NCI-H774 (cell line): ENCODE measurements around the gene SLC22A4.

Experiments
- DNase-seq: peaks from one replicate; lab custom pipeline; 2025; lab: John Stamatoyannopoulos, UW

SLC22A4 gene

DNA sequence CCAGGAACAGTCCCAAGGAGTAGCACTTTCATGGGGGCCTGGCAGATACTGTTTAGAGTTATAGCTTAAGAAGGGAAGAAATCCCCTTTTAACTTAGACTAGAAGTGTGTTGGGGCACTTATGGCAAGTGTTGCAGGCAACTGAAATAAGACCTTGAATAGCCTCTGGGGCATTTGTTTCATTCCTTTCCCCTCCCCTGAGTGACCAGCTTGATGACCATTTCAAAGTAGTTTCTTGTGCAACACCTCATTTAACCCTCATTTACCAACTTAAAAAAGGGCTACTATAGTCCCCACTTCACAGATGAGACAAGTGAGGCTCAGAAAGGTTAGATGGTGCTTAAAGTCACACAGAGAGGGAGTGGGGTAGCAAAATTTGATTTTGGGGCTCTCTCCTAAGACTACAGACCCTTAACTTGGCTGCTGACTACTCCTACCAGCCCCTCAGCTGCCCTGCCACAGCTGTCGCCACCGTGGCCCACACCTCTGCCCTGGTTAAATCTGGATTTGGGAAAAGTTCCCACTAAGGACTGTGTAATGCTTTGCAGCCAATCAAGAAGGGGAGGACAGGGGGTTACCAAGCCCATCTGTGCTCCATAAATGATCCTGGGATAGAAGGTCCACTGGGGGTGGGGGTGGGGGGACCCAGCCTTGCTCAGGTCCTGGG lies 31.2 kb upstream of the SLC22A4 start:
- DNase-seq, result no peak

DNA sequence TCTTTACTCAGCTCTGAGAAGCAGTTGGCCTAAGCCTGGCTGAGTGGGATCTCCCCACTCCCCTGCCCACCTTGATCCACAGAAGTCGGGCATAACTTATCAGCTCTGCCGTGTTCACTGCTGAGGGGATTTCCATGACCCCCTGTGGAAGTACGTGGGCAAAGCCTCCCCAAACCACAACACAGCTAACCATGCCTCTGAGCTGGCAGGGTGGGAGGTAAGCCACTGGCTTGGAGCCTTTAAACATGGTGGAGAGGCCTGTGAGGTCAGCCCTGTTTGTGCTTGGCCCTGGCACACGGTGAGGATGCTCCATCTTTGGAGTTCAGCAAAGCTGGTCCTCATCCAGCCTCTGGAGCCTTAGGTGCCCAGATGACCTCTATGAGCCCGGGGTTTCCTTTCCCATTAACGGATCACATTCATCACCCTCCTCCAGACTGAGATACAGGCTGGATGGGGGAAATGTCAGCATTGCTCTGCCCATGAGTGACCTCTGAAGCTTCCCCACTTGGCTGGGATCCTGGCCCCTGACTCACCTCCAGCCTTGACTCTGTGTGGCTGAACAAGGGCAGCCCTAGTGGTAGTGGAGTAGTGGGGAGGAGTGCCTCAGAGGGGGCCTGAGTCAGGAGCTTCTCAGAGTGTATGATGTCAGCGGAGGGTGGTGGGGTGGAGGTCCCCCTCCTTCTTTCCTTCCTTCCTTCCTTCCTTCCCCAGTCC lies 30.5 kb upstream of the SLC22A4 start:
- no peak for DNase-seq

DNA sequence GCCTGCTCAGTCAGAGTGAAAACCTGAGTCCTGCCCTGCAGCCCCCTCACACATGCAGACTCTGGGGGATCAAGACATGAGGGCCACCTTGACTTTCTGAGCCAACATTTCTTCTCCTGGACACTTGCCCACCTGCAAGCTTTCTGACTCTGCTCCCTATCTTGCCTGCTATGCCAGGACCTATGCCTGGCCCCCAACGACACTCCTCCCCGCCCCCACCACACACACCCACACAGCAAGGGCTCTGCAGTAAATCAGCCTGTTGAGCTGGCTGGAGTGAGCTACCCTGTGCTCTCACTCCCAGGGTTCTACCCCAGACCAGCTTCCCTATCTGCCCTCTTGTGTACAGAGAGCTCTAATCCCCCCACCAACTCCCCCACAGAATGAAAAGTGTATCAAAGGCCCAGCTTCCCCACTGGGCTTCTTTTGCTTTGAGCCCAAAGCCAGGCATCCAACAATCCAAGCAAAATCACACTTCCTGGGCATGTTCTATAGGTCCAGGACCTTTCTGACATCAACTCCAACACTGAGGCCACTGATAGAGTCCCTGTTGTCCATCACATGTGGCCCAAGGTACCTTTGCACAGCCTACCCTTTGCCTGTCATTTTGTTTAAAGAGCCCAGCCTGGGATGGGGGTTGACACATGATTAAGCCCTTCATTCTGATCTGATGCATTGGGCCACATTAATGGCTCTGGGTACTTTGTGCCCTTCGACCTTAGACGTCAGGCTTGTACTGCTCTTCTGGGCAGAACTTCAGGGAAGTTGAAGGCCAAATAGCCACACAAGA lies 29.5 kb upstream of the SLC22A4 start:
- no peak for DNase-seq

DNA sequence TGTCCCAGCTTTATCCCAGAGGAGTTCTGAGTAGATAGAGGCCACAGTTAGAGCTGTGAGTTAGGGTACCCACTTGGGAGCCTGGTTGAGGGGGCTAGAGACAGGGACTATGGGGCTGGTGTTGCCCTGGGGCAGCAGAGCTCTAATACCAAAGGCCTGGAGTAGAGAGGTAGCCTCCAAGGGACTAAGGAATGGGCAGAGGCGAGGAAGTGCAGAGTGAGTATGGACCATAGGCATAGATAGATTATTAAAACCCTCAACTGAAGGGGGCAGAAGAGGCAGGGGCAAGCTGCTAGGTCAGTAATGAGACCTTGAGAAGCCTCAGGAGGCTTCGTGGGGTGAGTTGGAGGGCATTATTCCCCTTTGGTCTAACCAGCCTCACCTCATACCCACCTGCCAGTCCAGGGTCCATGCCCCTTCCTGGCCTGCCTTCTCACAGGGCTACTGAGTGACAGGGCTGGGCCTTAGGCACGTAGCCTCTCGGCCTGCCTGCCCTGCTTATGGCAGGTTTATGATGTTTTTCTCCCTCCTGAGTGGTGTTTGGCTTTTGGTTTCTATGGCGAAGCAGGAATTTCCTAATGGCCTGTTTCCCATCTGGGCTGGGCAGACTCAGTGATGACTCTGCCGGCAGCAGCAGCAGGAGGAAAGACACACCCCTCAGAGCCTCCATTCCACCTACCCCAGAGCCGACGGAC lies 28.7 kb upstream of the SLC22A4 start:
- peak; percentile 6 for DNase-seq

DNA sequence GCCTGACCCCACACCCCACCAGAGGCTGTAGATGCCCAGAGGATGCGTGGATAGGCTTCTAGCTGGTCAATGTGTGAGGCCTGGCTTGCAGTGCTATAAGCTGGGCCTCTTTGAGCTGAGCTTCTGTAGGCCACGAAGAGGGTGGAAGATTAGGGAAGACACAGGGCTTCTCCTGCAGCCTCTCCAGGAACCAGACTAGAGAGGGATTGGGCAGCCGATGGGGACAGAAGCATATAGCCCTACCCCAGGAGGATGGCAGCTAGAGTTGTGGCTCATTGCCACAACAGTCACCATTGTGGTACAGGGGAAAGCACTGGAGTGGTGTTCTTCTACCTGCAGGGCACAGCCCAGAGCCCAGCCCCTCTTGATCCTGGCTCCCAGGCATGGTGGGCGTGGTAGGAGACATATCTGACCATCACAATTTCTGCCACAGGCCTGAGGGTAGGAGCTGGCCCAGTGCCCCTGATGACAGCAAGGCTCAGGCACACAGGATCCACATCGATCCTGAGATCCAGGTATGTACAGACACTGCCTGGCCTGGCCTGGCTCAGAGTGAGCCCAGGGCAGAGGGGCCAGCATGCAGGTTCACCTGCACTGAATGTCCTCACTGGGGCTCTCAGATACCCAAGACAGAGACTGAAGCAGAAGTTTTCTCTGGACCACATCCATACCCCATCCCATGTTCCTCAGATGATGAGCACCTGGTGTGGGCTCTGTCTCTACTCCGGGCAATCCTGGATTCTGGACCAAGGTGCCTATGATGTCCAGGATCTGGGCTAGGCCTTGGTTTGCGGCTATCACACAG lies 28.0 kb upstream of the SLC22A4 start:
- DNase-seq, result no peak

DNA sequence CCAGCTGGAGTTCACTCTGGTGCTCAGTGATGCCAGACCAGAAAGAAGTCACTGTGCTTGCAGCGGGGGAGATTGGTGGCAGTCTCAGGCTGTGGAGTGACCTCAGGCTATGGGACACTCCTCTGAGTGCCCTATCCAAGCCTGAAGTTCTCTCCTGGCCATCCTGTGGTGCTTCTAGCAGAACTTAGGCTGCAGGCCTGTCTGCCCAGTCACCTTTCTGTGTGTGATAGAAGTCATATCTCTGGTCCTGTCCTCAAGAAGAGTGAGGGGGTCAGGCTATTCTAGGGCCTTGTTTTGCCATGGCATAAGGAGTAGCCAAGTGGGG lies 27.4 kb upstream of the SLC22A4 start:
- no peak for DNase-seq

DNA sequence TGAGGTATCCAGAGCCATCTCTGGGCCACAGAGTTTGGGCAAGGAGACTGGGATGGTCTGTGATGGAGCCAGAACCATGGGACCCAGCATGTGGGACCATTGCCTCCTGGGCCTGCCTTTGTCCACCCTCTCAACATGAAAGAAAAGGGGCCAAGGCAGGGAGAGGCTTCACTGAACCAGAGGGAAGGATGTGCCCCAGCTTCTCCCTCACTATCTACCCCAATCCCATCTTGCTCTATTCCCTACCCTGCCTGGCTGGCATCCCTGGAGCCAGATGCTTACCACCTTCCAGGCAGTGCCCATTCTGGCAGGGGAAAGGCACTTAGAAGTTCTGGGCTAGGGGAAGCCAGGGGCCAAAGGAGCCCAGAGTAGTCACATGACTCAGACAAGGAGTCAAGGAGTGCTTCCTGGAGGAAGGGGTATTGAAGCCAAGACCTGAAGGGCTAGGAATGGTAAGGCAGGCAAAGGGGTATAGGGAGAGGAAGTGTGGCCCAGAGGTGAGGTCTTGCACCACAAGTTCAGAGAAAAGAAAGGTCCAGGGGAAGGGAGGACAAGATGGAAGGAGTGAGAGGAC lies 26.9 kb upstream of the SLC22A4 start:
- DNase-seq, result no peak

DNA sequence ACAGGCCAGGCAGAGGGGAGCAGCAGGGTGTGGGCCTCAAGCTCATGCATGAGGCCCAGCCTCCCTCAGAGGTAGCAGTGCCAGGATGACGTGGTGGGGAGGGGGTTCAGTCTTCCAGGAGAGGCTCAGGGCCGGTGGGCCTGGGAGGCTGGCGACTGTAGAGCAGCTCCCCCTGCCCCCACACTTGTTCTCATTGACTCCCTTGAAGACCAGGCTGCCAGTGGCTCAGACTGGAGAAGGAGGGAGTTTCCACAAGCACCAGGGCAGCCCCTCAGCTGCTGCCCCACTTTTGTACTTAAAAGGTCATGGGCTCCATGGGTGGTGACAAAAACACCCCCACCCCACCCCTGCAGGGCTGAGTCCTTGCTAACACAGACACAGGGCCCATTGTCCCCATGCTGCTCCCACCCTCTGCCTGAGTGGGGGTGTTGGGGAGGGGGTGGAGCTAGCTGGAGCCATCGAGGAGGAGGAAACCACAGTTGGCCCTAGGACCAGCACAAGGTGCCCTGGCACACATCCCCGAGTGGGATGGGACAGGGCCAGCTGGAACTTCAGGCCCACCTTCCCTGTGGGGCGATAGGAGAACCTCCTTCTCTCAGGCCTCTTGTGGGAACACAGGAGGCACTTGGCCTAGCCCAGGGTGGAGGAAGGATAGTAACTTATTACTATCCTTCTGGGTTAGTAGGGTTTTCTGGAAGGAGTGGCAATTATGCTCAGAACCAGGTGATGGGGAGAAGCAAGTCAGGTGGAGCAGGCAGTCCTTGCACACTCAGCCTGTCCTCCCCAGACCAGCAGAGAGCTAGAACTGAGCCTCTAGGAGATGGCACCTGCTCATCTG lies 26.0 kb upstream of the SLC22A4 start:
- DNase-seq, result no peak

DNA sequence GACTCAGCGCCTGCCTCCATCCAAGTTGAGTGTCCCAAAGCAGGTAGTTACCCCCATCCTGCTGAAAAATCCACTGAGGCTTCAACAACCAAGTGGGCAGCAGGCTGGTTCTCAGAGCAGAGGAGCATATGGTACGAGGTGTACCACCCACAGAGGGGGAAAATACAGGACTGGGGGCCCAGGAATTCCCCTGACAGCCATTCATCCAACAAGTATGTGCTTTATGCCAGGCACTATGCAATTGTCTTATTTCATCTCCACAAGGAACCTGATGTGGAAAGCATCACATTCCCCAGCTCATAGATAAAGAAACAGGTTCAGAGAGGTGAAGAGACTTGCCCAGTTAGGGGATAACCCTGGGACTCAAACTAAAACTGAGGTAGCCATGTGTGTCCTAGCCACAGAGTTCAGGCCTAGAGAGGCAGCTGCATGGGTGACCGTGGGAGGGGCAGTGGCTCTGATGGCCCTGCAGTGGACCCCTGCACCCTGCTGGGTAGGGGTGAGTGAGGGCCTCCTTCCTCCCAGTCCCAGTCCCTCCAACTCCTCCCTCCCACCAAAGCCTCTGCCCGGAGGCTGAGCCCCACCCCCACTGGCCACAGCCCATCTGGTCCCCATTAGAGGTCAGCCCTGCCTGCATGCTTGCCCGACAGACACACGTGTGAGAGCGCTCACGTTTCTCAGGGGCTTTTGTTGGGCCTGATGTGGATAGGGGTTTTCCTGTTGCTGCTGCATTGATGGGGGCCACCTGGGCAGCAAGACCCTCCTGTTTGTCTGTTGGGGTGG lies 25.2 kb upstream of the SLC22A4 start:
- no peak for DNase-seq

DNA sequence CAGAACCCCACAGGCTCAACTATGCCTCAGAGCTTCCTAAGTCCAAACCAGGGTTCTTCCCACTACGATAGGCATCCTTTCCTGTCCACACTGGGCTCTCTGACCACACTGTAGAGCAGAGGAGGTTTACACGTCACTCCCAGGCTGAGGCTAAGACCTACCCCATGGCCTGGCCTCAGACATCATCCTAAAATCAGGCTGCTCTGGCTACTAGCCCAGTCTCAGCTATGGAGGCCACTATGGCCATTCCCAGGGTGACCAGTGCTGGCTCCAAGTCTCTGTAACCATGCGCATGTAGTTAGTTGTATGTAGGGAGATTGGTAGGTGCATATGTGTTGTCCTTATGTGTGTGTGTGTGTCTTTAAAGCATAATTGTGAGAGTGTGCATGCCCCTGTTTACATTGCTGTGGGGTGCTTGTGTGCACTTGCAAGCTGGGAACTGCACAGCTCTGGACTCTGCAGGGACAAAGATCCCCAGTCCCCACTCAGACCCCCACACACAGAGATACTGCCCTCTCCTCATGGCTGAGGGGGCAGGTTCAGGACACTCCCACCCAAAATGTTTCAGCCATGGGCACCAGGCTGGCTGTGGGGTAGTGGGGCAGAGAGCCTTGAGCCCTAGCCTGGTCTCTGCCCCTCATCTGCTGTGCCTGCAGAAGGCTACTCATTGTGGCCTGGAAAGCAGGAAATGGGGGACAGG lies 24.4 kb upstream of the SLC22A4 start:
- DNase-seq, result no peak

DNA sequence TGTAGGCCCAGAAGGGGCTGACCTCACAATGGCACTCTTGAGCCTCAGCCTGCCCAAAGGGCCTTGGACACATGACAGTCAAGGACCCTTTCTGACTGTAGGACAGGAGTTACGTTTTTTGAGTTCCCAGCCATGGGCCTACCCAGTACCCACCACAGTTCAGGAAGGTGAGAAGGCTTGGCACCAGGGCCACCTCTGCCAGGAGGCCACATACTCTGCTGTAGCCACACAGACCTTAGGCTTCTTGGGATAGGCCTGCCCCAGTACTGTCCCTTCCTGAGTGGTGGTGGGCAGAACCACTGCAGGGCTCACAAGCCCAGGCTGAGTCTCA lies 23.9 kb upstream of the SLC22A4 start:
- no peak for DNase-seq

DNA sequence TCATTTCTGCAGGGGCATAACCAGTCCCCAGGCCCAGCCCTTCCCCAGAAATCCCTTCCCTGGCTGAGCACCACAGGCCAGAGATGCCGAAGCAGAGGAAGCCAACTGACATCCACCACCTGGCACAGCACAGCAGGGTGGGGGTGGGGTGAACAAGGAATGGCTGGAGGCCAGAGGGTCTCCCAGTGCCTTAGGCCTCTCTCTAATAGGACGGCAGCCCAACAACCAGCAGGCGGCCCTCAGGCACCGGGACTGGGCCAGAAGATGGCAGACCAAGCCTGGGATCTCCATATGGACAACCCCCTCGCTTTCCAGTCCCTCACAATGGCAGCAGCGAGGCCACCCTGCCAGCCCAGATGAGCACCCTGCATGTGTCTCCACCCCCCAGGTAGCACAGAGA lies 23.5 kb upstream of the SLC22A4 start:
- DNase-seq, result no peak

DNA sequence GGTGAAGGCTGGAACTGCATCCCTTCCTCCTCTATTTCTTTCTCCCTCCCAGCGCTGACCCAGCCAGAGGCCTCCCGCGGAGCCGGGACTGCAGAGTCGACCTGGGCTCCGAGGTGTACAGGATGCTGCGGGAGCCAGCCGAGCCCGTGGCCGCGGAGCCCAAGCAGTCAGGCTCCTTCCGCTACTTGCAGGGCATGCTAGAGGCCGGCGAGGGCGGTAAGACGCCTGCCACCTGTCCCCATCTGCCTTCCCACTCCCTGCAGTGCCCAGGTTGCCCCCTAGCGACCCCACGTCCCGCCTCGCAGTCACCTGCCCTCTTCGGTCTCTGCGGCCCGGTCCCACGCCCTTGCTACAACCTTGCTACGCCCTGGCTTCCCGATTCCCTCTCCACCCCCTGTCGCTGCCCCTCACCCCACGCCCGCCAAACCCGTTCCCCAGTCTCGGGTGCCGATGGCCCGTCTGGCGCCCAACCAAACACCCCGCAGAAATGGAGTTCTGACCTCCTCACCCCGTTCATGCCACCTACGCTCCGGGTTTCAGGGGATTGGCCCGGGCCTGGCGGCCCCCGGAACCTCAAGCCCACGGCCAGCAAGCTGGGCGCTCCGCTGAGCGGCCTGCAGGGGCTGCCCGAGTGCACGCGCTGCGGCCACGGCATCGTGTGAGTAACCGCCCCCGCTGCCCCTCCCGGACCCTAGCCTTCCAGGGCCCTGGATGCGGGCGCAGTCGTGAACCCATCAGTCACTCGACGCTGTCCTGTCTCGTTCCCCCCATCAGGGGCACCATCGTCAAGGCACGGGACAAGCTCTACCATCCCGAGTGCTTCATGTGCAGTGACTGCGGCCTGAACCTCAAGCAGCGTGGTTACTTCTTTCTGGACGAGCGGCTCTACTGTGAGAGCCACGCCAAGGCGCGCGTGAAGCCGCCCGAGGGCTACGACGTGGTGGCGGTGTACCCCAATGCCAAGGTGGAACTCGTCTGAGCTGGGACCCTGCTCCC lies 22.6 kb upstream of the SLC22A4 start:
- no peak for DNase-seq

DNA sequence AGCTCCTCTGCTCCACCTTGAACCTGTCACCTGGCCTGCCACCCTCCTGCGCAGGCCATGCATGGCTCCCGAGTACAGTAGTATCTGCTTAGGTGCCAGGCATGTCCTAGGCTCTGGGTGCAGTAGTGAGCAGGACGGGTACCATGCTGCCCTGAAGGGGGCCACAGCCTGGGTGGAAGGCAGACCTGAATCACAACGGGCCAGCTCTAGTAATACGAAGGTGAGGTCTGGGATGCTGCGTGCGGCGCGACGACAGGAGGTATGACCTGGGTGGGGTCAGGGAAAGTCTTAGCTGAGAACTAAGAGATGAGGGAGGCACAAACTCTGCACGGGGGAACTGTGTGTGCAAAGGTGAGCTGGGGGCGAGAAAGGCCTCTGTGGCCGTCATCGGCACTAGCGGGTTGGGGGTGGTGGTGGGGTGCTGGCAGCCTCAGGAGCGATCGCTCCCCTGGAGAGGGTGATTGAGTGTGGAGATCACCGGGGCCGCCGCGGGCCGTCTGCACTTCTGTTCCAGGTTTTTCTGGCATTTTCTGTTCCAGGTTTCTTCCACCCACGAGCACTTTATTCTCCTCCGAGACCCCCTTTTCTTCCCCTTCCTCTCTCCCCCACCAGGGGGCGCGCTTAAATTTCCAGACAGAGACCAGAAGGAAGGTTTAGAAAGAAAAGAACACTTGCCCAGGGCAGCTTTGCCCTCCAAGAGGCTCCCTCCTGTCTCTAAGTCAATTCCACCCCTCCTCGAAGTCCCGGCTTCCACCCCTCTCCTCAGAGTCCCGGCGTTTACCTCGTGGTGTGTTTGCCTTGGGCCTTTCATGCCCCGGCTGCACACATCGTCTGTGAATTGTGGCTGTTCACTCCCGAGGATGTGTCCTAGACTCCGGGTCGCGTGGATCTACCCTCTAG lies 21.6 kb upstream of the SLC22A4 start:
- peak; percentile 42 for DNase-seq

DNA sequence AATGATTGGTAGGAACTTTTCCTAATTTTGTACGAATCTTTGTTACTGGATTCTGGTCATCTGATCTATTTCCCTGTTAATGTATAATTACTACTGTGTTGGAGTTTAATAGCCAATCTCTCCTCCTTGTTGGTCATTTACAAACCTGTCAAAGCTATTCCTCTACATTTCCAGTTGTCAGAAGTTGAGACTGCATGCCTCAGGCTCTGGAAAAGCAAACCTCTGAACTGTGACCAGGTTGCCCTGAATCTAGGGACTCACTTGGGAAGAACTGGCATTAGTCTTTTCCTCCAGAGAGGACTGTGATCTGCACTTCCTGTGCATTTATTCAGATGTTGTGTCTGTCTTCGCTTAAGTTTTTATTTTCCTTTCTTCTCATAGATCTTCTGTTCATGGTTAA lies 20.6 kb upstream of the SLC22A4 start:
- no peak for DNase-seq

DNA sequence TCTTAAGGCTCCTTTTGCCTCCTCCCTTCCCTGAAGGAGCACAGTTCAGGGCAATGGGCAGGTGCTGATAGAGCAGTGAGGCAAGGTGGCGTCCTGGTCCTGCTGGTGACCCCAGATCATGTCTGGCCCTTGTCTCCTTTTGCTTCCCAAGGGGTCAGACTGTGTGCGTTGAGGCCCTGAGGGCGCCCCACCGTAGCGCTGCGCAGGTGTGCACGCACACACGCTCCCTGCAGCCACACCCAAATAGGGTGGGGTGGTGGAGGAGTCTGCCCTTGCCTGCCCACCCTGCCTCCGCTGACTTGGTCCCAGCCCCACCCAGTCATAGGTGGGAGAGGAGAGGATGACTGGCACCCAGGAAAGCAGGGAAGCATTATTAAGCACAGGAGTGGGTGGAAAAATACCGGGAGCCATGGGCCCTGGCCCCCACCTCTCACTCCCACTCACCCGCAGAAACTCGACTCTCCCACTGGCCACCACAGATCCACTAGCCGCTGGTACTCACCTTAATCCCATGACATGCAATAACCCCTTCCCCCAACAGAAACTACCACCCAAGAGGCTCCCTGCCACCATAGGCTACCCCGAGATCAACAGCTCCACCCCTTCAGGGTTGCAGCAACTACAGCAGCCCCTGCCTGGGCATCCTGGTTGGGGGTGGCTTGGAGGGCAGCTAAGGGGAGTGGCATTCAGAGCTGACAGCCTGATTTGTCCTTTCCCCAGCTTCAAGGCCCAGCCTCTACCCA lies 20.0 kb upstream of the SLC22A4 start:
- no peak for DNase-seq
